K562 (cell line): ENCODE measurements around the gene TANGO6. TPM values are rescaled to one million over a fixed set of nuclear protein-coding genes. Genes with fewer than 3 reads are reported as not detected.
"Not testable (repeated sequence)": the region's sequence is repeated elsewhere in the genome, so short reads cannot be mapped to it uniquely, and the experiment has no call there.

Source experiments
- ATAC-seq: fragments of 200-7000 bp; cut with Tn5 transposase; 3 replicates; pipeline ENCODE4 v1.9.1; 2020; ENCODE audit warnings: moderate library complexity
- BruUV-seq: library from RNA; stranded (reverse); fragments of 400-500 nt; replicated peaks from 2 replicates; lab custom pipeline; 2021; lab: Mats Ljungman, UMichigan
- CTCF ChIA-PET: fragments of 300-600 bp; formaldehyde crosslinking; extraction: SDS; loops from one replicate; lab custom pipeline; 2021; ENCODE audit warnings: low intra/inter-chr PET ratio; lab: Yijun Ruan, JAX
- POLR2A ChIA-PET: fragments of 300-600, 350-650 bp; sonication (Branson Sonifier 250); formaldehyde crosslinking; extraction: SDS; loops from one replicate; lab custom pipeline; 2021; ENCODE audit warnings: antibody characterized with exemption, inconsistent platforms; lab: Yijun Ruan, JAX
- DNase-seq, 4 experiments: peaks; one replicate each; pipeline versions ENCODE4 v3.0.0 to v3.0.0-alpha.2; 2011 to 2018; ENCODE audit warnings: low spot score in 3 of 4, mixed read lengths in 3 of 4; ENCODE audit errors: extremely low read depth in 1 of 4
- FAIRE-seq: peaks from 2 replicates; lab custom pipeline; 2011; peaks lifted over from hg19 to GRCh38; lab: Jason Lieb, UNC
- H2AFZ ChIP-seq: 2 replicates; pipeline ENCODE4 v1.6.0; 2011; ENCODE audit warnings: low read depth, low read length, control low read depth, inconsistent platforms
- H3K27ac ChIP-seq: fragments of 200-600 bp; 3 replicates; pipeline ENCODE4 v1.8.0; 2011; ENCODE audit warnings: low read depth, mild to moderate bottlenecking, control low read depth, inconsistent platforms, low read length, moderate library complexity, mixed read lengths; ENCODE audit errors: extremely low read depth
- H3K27me3 ChIP-seq, 2 experiments: fragments of 300-600 bp in 1 of 2; 2 replicates in 1 of 2; 3 replicates in 1 of 2; pipeline versions ENCODE4 v1.6.0 to v1.8.0; 2011; ENCODE audit warnings: inconsistent platforms in 2 of 2, low read length in 2 of 2, mild to moderate bottlenecking in 1 of 2, mixed read lengths in 1 of 2, moderate library complexity in 1 of 2; ENCODE audit not compliant: control insufficient read depth in 2 of 2, insufficient read depth in 2 of 2
- H3K36me3 ChIP-seq: fragments of 300-600 bp; 3 replicates; pipeline ENCODE4 v1.8.0; 2011; ENCODE audit warnings: mild to moderate bottlenecking, low read length, inconsistent platforms; ENCODE audit not compliant: control insufficient read depth, insufficient read depth
- H3K4me1 ChIP-seq, 2 experiments: fragments of 200-600 bp in 1 of 2; replicated peaks in 1 of 2; 2 replicates in 1 of 2; 3 replicates in 1 of 2; pipeline versions ENCODE4 v1.5.1 to v1.8.0; 2011; ENCODE audit warnings: inconsistent platforms in 2 of 2, low read length in 2 of 2, mild to moderate bottlenecking in 1 of 2, mixed read lengths in 1 of 2, moderate library complexity in 1 of 2; ENCODE audit not compliant: control insufficient read depth in 2 of 2, insufficient read depth in 2 of 2
- H3K4me2 ChIP-seq: 2 replicates; pipeline ENCODE4 v1.6.1; 2011; ENCODE audit warnings: low read length, control low read depth, inconsistent platforms, mixed read lengths; ENCODE audit not compliant: insufficient read depth
- H3K4me3 ChIP-seq: fragments of 200-600 bp; sonication (generic), shearing (Covaris generic); 2 replicates; pipeline ENCODE4 v1.5.1; 2016; ENCODE audit warnings: control low read depth, inconsistent platforms
- H3K79me2 ChIP-seq: fragments of 200-600 bp; 3 replicates; pipeline ENCODE4 v1.8.0; 2011; ENCODE audit warnings: low read length, inconsistent platforms; ENCODE audit not compliant: control insufficient read depth, insufficient read depth
- H3K9ac ChIP-seq, 2 experiments: 2 replicates each; pipeline versions ENCODE4 v1.6.0 to v1.6.1; 2011; ENCODE audit warnings: low read depth in 2 of 2, low read length in 2 of 2, control low read depth in 1 of 2, inconsistent platforms in 1 of 2, mild to moderate bottlenecking in 1 of 2, mixed read lengths in 1 of 2; ENCODE audit not compliant: insufficient read depth in 1 of 2
- H3K9me1 ChIP-seq: one replicate; pipeline ENCODE4 v1.6.0; 2011; ENCODE audit warnings: inconsistent platforms, mild to moderate bottlenecking, low read length, moderate library complexity; ENCODE audit not compliant: control insufficient read depth, insufficient read depth
- H3K9me3 ChIP-seq: replicated peaks from 2 replicates; pipeline ENCODE4 v1.5.1; 2011; ENCODE audit warnings: low read depth, low read length, inconsistent platforms; ENCODE audit not compliant: control insufficient read depth, insufficient read depth
- H4K20me1 ChIP-seq: replicated peaks from 2 replicates; pipeline ENCODE4 v1.6.1; 2011; ENCODE audit warnings: low read length, inconsistent platforms, mixed read lengths; ENCODE audit not compliant: control insufficient read depth, insufficient read depth
- CREBBP ChIP-seq: IDR thresholded peaks from one replicate; pipeline ENCODE4 v1.6.1; 2012; ENCODE audit warnings: low read depth, mild to moderate bottlenecking, control low read depth, inconsistent platforms, low read length
- DACH1 ChIP-seq: fragments of 450-650 bp; IDR thresholded peaks from 2 replicates; pipeline ENCODE4 v1.6.1; 2018; ENCODE audit not compliant: partially characterized antibody
- ELF2 ChIP-seq: fragments of 250-450 bp; sonication (Bioruptor Pico); IDR thresholded peaks from 2 replicates; pipeline ENCODE4 v1.5.0; 2021; ENCODE audit warnings: mild to moderate bottlenecking
- IRF2 ChIP-seq: sonication (generic); formaldehyde crosslinking; IDR thresholded peaks from 2 replicates; pipeline ENCODE4 v1.8.1; 2022; ENCODE audit warnings: mild to moderate bottlenecking, missing genetic modification reagents
- NCOA6 ChIP-seq: fragments of 450-650 bp; IDR thresholded peaks from 2 replicates; pipeline ENCODE4 v1.6.1; 2017; ENCODE audit warnings: mild to moderate bottlenecking
- NFXL1 ChIP-seq: fragments of 450-650 bp; formaldehyde crosslinking; IDR thresholded peaks from 2 replicates; pipeline ENCODE4 v1.4.0; 2021; ENCODE audit warnings: mild to moderate bottlenecking
- PHF20 ChIP-seq: fragments of 450-650 bp; IDR thresholded peaks from 2 replicates; pipeline ENCODE4 v1.6.1; 2018; ENCODE audit not compliant: partially characterized antibody
- RBM34 ChIP-seq: fragments of 200-400 bp; formaldehyde crosslinking; IDR thresholded peaks from 2 replicates; pipeline ENCODE4 v1.6.1; 2018; ENCODE audit warnings: low read length, borderline replicate concordance; ENCODE audit not compliant: insufficient read depth
- U2AF2 ChIP-seq: fragments of 200-400 bp; formaldehyde crosslinking; optimal IDR thresholded peaks from 2 replicates; pipeline ENCODE3; 2017; ENCODE audit warnings: low read depth, mild to moderate bottlenecking, low read length
- ZBTB8A ChIP-seq: fragments of 450-650 bp; IDR thresholded peaks from 2 replicates; pipeline ENCODE4 v1.6.1; 2018; ENCODE audit warnings: mild to moderate bottlenecking, moderate library complexity; ENCODE audit not compliant: partially characterized antibody
- ZNF445 ChIP-seq: fragments of 250-450 bp; sonication (Bioruptor Pico); IDR thresholded peaks from 2 replicates; pipeline ENCODE4 v1.4.0; 2020; ENCODE audit warnings: low read depth, mild to moderate bottlenecking, moderate library complexity
- WGBS: fragments of 100-300 bp; shearing (Covaris generic); methylation state at CpG from one replicate; pipeline ENCODE4 v1.1.6; 2016; ENCODE audit warnings: low coverage, mixed read lengths; ENCODE audit not compliant: insufficient coverage; ENCODE audit errors: missing lambda C conversion rate; 5-methylcytosine and 5-hydroxymethylcytosine counted together
- in situ Hi-C: fragments of 300-500 bp; cut with MboI; formaldehyde crosslinking; loops from 4 replicates; pipeline ENCODE4 v1.15.0; 2018; ENCODE audit warnings: inconsistent platforms, mixed read lengths
- intact Hi-C: fragments of 100-400 bp; cut with micrococcal nuclease; formaldehyde crosslinking; loops from 2 replicates; pipeline ENCODE4 v1.14.2; 2022
- polyA plus RNA-seq, 8 experiments: library from polyadenylated mRNA; depleted of rRNA in 4 of 8; stranded (reverse) in 5 of 8; unstranded in 3 of 8; fragments of >200 nt; fragmentation: Nextera tagmentation in 2 of 8; fragmentation: Illumina TruSeq in 1 of 8; extraction: Ambion mirVana in 2 of 8; extraction: Trizol in 1 of 8; gene quantifications; 2 replicates each; pipeline versions ENCODE4 v1.2.1 to v1.2.3, GENCODE V29; 2011 to 2014; ENCODE audit warnings: inconsistent platforms in 1 of 8, missing spikeins in 1 of 8
- total RNA-seq, 7 experiments: library from RNA; depleted of rRNA in 6 of 7; stranded (reverse); fragments of >200 nt in 6 of 7; fragmentation: Illumina TruSeq in 2 of 7; extraction: Trizol in 2 of 7; gene quantifications; 2 replicates each; pipeline versions ENCODE4 v1.2.1 to v1.2.3, GENCODE V29; 2011 to 2021; ENCODE audit warnings: low replicate concordance in 1 of 7
- TF ChIP-seq, protein P1 (sequence below): fragments of 150-350 bp; conservative IDR thresholded peaks from 2 replicates; pipeline ENCODE4 v1.6.1; 2014; ENCODE audit warnings: low read length
- TF ChIP-seq, protein P2 (sequence below): fragments of 450-650 bp; IDR thresholded peaks from 2 replicates; pipeline ENCODE4 v1.6.1; 2016; ENCODE audit warnings: low read depth, mild to moderate bottlenecking, moderate library complexity

TANGO6 gene
- total and polyA plus RNA-seq, 9 of the 15 experiments (the other 6 are each of a cell fraction or from before 2014, with no cell fraction given), result 1.6 to 15.2 (median 9.6) TPM

DNA sequence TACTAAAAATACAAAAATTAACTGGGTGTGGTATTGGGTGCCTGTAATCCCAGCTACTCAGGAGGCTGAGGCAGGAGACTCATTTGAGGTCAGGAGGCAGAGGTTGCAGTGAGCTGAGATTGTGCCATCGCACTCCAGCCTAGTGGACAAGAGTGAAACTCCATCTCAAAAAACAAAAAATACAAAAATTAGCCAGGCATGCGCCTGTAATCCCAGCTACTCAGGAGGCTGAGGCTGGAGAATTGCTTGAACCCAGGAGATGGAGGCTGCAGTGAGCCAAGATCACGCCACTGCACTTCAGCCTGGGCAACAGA is 208.1 kb downstream of the TANGO6 start:
- in situ Hi-C loops, H3K9ac ChIP-seq, H2AFZ ChIP-seq, H3K79me2 ChIP-seq, BruUV-seq, H4K20me1 ChIP-seq, H3K4me1 ChIP-seq, CTCF ChIA-PET, POLR2A ChIA-PET, ATAC-seq, FAIRE-seq, H3K9me1 ChIP-seq, H3K27me3 ChIP-seq, H3K27ac ChIP-seq, DNase-seq, intact Hi-C loops, H3K9me3 ChIP-seq, H3K4me3 ChIP-seq, H3K36me3 ChIP-seq, H3K4me2 ChIP-seq: not testable (repeated sequence)
- WGBS, result 95% methylated on average over 3 of the region's 3 CpGs

DNA sequence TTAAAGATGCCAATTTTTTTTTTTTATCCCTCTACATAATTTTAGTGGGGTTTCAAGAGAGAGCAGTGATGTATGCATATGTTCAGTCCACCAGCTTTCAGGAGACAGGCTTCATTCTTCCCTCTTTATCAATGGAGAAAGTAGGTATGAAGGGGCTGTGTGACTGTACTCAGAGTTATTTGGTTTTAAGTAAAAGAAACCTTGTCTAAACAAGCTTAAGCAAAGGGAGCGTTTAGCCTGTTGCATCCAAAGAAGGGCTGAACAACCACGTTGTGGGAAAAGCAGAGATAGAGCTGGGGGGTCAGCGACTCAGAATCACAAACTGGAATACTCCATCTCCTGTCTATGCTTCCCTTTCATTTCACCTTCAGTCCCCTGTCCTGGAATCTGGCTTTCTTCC is 211.7 kb downstream of the TANGO6 start:
- DNase-seq, result no peak
- BruUV-seq, result no TSS peak
- TF ChIP-seq ZBTB8A (no peak), PHF20 (no peak), RBM34 (no peak), IRF2 (CRISPR knock-in tag) (no peak), DACH1 (no peak), ELF2 (CRISPR knock-in tag) (no peak), ZNF445 (CRISPR knock-in tag) (no peak), NCOA6 (no peak), CREBBP (no peak), U2AF2 (no peak), NFXL1 (CRISPR knock-in tag) (no peak)
- TF ChIP-seq, protein P1, sequence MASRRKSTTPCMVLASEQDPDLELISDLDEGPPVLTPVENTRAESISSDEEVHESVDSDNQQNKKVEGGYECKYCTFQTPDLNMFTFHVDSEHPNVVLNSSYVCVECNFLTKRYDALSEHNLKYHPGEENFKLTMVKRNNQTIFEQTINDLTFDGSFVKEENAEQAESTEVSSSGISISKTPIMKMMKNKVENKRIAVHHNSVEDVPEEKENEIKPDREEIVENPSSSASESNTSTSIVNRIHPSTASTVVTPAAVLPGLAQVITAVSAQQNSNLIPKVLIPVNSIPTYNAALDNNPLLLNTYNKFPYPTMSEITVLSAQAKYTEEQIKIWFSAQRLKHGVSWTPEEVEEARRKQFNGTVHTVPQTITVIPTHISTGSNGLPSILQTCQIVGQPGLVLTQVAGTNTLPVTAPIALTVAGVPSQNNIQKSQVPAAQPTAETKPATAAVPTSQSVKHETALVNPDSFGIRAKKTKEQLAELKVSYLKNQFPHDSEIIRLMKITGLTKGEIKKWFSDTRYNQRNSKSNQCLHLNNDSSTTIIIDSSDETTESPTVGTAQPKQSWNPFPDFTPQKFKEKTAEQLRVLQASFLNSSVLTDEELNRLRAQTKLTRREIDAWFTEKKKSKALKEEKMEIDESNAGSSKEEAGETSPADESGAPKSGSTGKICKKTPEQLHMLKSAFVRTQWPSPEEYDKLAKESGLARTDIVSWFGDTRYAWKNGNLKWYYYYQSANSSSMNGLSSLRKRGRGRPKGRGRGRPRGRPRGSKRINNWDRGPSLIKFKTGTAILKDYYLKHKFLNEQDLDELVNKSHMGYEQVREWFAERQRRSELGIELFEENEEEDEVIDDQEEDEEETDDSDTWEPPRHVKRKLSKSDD, result no peak
- TF ChIP-seq, protein P2, sequence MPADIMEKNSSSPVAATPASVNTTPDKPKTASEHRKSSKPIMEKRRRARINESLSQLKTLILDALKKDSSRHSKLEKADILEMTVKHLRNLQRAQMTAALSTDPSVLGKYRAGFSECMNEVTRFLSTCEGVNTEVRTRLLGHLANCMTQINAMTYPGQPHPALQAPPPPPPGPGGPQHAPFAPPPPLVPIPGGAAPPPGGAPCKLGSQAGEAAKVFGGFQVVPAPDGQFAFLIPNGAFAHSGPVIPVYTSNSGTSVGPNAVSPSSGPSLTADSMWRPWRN, result no peak

More for the DNA sequence above, 211.7 kb downstream of the TANGO6 start:
- WGBS, result 23% methylated on average over 3 of the region's 3 CpGs
- no peaks in the 10 kb centered on the region for H3K79me2 ChIP-seq
- H3K4me2 ChIP-seq, result no peak overlapping the region
- no peaks in the 10 kb centered on the region for H3K36me3 ChIP-seq
- H3K9me1 ChIP-seq, result no peaks in the 10 kb centered on the region
- in situ Hi-C loops (no loop called here), intact Hi-C loops (no loop called here)
- H3K27me3 ChIP-seq, result no peaks in the 10 kb centered on the region
- no peak for ATAC-seq
- H3K9me3 ChIP-seq, result no peaks in the 10 kb centered on the region
- no peak overlapping the region for H2AFZ ChIP-seq
- H3K4me1 ChIP-seq, result no peaks in the 10 kb centered on the region
- no peak overlapping the region for H3K4me3 ChIP-seq
- H3K27ac ChIP-seq, result no peak overlapping the region
- ChIA-PET CTCF (no interaction called here), POLR2A (no interaction called here)
- no peak for FAIRE-seq
- H3K9ac ChIP-seq, result no peak overlapping the region
- no peaks in the 10 kb centered on the region for H4K20me1 ChIP-seq
